Stimulated activated CD4-positive, alpha-beta T cell treated with anti-CD3 and anti-CD28 coated beads, TNF-alpha, amount 100 ng/mL, for 4 hours (primary cell): Measurements from ENCODE around the gene NIP7.

ENCODE experiments used
- DNase-seq, 3 experiments: peaks; one replicate each; pipeline ENCODE4 v3.0.0-alpha.2; 2020; ENCODE audit warnings: low read depth in 3 of 3

The NIP7 gene

GRCh38 chr16:69318911-69319289 lies 20.7 kb upstream of the NIP7 start:
- no peak for DNase-seq

GRCh38 chr16:69319381-69319780 lies 20.2 kb upstream of the NIP7 start:
- DNase-seq: no peak

- no peak for DNase-seq
Measured at GRCh38 chr16:69319826-69320739, 19.5 kb upstream of the NIP7 start.

GRCh38 chr16:69320740-69321073 lies 18.9 kb upstream of the NIP7 start:
- no peak for DNase-seq

GRCh38 chr16:69321080-69321479 lies 18.5 kb upstream of the NIP7 start:
- no peak for DNase-seq

GRCh38 chr16:69322343-69322742 lies 17.2 kb upstream of the NIP7 start:
- no peak for DNase-seq

- DNase-seq: no peak
Measured at GRCh38 chr16:69323415-69323814, 16.2 kb upstream of the NIP7 start.

GRCh38 chr16:69324013-69324531 lies 15.5 kb upstream of the NIP7 start:
- DNase-seq: no peak

GRCh38 chr16:69324585-69325253 lies 14.9 kb upstream of the NIP7 start:
- no peak for DNase-seq

GRCh38 chr16:69325784-69326171 lies 13.8 kb upstream of the NIP7 start:
- DNase-seq: no peak

GRCh38 chr16:69326172-69326873 lies 13.2 kb upstream of the NIP7 start:
- no peak for DNase-seq

- no peak for DNase-seq
Measured at GRCh38 chr16:69327585-69328310, 11.8 kb upstream of the NIP7 start.

- no peak for DNase-seq
Measured at GRCh38 chr16:69328854-69329316, 10.7 kb upstream of the NIP7 start.

- DNase-seq: peak in 2 of 3 experiments; percentile 41 to 42
Measured at GRCh38 chr16:69329369-69330285, 9.9 kb upstream of the NIP7 start.

- peak; percentile 68 to 77 (median 73) for DNase-seq
Measured at GRCh38 chr16:69330286-69331109, 9.1 kb upstream of the NIP7 start, which contains the start of gene PDF. Gene PDF (minus strand): TSS chr16:69330588. CDS start chr16:69330570, 18 bp downstream.

- DNase-seq: no peak
Measured at GRCh38 chr16:69334696-69335095, 4.9 kb upstream of the NIP7 start.

GRCh38 chr16:69338557-69339288 lies 849 bp upstream of the NIP7 start:
- DNase-seq: no peak

GRCh38 chr16:69340095-69340644 lies 598 bp downstream of the NIP7 start:
- no peak for DNase-seq
